AG08395 (cell line): ENCODE measurements around the gene SREBF2.
A peak's percentile ranks its signal among the peaks of the same experiment; 100 is the strongest.
"Not testable (repeated sequence)": the region's sequence is repeated elsewhere in the genome, so short reads cannot be mapped to it uniquely, and the experiment has no call there.

Experiments used
- DNase-seq: peaks from one replicate; pipeline ENCODE4 v3.0.0; 2012; ENCODE audit warnings: mixed read lengths, low spot score

Gene SREBF2

DNA sequence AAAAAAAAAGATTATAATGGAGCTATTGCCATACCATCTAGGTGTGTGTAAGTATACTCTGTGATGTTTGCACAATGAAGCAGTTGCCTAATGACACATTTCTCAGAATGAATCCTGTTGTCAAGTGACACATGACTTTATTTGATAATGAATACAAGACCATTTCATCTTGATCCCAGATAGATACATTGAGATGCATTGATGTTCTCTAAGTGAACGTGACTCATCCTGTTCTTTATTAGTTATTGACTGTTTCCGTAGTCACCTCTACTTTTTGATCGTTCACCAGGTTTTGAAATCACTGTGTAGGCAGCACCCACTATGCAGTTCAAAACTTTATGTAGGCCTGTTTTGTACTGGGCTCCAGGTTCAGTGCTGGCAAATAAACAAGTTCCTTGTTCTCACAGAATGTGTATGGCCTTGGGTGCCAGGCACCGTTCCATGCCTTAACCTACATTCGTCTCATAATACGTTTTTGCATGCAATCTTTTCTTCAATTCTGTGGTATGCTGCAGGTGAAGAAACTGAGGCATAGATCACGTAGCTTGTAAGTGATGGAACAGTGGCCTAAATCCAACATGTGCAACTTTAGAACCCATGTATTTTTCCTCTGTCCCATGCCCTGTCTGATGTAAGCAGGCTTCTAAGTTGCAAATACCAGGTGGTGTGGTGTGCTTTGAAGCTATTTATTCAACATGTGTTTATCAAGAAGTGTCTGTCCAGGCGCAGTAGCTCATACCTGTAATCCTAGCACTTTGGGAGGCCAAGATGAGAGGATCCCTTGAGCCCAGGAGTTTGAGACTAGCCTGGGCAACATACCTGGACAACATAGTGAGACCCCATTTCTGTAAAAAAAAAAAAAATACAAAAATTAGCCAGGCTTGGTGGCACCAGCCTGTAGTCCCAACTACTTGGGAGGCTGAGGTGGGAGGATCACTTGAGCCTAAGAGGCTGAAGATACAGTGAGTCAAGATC is 10.4 kb downstream of the SREBF2 start:
- no peak for DNase-seq

DNA sequence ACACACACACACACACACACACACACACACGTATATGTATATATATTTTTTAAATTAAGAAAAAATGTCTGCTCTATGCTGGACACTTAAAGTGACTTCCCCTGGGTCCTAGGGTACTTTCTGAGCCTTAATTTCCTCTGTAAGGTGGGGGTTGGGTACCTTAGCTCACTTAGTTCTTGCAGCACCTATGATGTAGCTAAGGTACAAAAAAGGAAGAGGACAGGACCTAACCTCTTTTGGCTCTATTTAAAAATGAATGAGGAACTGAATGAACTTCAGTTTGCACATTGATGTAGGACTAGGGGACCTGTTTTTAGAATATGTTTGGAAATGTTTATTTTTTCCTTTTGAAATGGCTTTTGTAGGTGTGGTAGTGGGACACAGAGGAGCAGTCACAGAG is 11.1 kb downstream of the SREBF2 start:
- DNase-seq = no peak

DNA sequence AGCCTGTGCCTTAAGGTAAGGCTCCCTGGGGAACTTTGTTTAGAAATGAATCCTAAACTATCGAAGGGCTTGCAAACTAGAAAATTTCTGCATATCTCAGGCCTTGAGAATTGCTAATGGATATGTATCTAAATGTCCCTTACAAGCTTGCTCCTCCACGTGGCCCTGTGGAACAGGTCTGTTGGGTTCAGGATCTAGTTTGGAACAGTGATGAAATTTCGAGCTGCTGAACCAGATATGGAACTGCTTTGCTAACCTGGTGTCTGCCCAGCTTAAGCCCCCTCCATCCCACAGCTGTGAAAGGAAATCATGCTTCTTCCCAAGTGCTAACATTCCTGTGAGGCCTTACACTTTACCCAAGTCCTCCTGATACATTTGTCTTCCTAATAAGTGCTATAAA is 11.6 kb downstream of the SREBF2 start:
- no peak for DNase-seq

DNA sequence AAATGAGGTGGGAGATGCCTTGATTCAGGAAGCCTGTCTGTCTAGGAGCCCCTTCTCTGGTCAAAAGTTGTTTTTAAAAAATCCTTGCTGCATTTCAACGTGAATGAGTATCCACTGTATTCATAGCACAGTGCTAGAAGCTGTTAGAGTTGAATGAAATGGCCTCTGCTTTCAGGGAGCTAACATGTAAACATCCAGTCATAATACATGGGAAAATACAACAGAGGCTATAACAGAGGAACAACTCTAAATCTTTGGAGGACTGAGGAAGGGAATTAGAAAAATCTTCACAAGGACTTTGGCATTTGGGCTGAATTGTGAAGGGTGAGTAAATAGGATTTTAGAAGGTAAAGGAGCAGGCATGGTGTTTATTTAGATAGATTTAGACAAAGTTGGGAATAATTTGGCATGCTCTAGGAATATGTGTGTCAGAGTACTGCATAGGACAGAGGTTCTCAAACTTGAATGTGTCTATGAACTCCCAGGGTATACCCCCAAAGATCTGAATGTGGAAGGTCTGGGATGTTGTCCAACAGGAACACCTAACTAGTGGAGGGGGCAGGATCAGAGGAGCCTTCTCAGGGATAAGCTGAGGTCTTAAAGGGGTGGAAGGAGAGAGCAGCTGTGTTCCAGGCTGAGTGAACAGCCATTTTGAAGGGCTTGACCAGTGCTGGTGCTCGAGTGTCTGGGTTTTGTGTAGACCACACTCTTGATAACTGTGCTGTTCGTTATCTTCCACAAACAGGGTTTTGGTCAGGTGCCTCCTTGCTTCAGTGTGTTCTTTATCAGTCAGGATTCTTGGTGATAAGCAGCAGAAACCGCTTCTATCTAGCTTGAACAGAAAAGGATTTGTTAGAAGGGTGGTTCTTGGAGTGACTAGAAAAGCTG is 12.7 kb downstream of the SREBF2 start:
- DNase-seq = no peak

DNA sequence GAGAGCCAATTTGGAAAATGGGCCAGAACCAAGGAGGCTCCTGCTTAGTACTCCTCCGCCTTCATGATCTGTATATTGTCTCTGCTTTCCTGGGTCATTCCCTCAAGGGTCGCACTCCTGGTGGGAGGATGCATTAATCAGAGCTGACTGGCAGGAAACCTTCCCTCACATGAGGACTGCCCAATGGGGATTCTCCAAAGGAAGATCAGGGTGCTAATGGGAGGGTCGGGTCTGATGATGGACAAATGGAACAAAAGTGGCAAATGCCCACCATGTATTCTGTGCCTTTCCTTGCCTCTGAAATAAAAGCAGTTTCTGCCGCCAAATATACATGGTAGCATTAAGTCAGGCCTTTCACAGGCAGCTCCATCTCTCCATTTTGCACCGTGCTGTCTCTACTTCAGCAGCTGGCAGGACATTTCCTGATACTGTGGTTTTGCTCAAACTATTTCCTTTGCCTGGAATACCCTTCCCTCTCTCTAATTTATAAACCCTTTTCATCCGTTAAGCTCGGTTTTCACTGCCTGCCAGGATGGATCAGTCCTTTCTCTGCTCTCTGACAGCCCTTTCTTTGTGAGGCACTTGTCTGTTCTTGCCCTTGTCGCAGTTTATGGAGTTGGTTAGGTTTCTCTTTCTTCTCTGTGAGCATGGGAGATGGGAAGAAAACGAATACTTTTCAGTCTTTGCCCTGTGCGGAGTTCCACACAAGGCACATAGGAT is 13.5 kb downstream of the SREBF2 start:
- DNase-seq = no peak

DNA sequence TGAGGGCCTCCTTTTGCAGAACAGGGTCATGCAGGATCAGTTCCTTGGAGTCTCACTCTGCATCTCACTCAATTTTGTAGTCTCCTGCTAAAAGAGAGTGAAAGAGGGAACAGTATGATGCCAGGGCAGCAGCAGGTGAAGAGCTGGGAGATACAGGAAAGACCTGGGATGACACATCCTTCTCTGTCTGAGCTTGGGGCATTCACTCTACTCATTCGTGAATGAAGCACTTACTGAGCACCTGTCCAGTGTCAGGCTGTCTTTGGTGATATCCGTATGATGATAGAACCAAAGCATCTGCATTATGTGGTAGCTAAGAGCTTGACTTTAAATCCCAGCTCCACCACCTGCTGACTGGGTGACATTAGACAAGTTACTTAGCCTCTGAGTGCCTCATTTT is 14.4 kb downstream of the SREBF2 start:
- no peak for DNase-seq

DNA sequence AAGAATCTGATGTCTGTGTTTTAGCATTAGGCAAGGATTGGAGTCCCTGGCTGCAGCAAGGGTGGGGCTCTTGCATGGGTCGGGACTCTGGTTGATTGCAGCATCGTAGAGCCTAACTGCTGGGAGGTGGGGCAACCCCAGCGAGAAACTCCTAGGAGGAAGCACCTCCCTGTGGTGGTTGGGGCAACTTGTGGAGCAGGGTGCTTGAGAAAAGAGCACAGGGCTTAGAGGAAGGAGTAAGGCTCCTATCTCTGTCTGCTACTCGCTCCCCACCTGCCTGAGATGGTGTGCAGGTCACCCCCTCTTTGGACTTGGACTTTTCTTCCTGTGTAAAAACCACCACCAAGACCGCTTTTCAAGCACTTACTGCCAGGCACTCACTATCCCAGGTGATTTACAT is 15.6 kb downstream of the SREBF2 start:
- DNase-seq = no peak

DNA sequence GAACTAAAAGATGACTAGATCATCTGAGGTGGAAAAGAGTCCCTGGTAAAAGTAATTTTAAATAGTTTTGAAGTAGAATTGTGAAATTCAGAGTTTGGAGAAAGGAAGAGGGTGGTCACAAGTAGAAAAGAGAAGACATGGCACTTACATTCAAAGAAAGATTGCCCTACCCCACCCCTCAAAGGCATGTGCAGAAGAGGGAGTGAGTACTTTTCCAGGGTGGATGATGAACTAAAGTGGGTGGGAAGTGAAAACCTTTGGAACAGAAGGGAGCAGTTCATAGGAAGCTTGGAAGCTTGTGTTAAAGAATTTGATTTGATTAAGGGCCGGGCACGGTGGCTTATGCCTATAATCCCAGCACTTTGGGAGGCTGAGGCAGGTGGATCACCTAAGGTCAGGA is 23.6 kb downstream of the SREBF2 start:
- no peak for DNase-seq

DNA sequence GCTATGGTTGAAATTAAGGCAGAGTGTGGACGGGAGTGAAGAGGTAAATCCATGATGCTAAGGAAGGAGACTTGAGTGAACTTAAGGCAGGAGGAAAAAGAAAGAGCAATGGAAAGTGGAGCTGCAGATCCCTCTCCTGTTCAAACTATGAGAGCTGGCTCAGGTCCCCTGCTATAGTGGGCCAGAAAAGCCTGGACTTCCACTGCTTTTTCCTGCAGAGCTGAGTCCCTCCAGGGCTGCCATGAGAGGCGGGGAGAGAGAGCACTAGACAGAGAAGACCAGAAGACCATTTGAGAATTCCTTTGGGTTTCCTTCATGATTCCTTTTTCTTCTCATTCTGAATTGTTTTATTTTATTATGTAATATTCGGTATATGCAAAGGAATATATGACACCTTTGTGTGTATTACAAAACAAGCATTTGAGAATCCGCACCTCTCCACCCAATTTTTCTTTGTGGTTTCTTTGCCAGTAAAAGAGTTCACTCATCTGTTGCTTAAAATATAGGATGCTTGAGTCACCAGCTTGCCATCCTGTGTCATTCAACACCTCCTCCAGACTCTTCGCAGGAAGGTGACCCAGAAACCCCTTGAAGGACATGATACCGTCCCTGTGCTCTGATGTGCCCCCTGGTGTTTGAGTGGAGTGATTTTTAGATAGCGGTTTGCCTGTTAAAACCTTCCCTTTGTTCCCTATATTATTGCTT is 24.4 kb downstream of the SREBF2 start:
- DNase-seq = peak; percentile 50

DNA sequence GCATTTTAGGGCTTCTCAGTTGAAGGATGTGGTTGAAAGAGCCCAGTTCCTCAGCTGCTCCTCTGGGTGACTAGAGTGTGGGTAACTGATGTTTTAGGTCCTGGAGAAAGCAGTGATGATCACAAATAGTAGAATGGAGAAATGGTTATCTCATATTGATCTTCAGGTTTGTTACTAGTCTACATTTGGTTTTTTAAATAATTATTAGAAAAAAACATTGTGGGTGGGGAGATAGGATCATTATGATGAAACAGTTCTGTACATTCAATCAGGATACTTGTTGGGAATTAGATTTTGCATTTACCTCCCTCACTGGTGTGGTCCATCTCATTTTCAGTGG is 24.9 kb downstream of the SREBF2 start:
- no peak for DNase-seq

DNA sequence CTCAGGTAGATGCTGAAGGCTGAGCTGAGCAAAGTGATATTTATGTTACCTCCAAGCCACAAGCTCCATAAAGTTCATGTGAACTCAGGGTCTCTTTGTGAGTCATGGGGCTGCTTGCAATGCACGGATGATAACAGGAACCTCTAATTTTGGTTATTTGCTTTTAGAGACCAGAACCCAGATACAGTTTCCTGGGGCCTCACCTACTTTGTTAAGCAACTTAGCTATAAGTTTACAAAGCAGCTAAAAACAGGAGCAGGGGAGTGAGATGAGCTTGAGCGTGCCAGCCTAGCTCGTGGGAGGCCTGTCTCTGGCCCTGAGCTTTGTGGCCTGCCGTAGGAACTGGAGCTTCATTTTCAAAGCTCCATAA is 29.2 kb downstream of the SREBF2 start:
- DNase-seq = no peak

DNA sequence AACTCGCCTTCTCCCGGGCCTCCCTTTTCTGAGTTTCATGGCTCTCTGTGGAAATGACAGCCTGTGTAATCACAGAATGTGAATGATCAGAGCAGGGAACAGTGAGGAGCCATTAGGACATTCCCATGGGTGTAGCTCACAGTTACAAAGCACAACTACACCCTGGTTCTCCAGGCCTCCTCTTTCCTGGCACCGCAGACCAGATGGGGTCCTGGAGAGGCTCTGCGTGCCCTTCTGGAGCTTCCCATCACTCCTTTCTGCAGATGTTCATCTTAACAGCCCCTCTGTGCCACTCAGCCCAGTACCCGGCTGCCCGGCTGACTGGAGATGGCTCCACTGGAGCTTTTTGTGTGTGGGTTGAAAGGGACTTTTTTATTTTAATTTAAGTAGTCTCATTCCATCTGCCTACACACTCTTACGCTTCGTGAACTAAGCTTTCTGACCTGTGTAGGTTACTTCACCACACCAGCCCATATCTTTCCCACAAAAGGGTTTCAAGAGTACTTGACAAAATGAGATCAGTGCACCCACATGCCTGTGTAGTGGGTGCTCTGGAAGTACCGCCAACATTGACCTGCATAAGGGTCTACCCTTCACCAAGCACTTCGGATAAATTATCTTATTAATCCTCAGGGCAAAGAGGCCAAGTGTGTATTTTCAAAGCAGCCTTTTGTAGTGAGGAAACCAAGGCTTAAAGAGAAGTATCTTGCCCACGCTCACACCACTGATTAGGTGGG is 29.8 kb downstream of the SREBF2 start:
- peak; percentile 20 for DNase-seq

DNA sequence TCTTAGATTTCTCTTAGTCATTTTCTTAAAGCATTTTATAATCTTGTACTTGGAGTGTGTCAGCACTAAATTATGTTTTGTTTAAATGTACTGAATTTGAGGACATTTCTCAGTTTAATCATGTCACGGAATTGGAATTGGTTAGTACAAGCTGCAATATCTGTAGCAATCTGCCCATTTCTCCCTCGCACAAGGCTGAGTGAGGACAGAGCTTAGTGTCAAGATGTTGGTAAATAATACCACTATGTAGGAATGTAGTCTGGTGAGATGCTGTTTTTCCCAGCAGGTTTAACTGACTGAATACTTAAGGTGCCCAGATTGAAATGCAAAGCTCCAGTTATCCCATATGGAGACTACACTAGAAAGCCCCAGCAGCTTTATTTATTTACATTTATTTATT is 30.6 kb downstream of the SREBF2 start:
- no peak for DNase-seq

DNA sequence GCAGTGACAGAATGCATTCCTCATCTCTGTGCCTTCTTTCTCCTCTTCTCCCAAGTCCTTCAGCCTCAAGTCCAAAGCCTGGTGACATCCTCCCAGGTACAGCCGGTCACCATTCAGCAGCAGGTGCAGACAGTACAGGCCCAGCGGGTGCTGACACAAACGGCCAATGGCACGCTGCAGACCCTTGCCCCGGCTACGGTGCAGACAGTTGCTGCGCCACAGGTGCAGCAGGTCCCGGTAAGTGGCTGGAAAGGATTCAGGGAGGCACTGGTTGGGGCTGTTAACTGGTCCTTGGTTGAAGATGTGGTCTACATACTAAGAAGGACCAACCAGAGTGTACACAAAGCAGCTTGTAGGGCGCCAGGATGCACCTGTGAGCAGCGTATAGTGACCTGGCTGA is 35.7 kb downstream of the SREBF2 start:
- DNase-seq = no peak

DNA sequence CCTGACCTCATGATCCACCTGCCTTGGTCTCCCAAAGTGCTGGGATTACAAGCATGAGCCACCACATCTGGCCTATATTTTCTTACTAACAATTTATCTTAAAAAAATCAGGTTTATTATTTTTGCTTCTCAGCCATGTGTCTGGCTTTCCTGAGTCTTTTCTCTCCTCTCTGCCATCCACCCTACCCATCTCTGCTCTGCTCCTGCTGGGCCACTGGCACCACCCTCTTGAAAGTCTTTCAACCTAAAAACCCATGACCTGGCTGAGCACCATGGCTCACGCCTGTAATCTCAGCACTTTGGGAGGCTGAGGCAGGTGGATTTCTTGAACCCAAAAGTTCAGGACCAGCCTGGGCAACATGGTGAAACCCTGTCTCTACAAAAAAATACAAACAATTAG is 37.2 kb downstream of the SREBF2 start:
- not testable (repeated sequence) for DNase-seq

DNA sequence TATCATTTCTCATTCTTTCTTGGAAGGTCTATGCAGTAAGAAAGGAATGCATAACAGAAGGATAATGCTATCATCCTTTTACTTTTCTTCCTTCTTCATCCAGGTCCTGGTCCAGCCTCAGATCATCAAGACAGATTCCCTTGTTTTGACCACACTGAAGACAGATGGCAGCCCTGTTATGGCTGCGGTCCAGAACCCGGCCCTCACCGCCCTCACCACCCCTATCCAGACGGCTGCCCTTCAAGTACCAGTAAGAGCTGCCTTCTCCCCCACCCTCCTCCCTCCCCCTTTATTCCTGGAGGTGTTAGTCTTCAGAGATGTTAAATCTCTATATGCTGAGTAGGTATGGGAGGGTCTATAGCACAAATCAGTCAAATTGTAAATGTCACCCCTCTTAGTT is 37.9 kb downstream of the SREBF2 start:
- DNase-seq = no peak

DNA sequence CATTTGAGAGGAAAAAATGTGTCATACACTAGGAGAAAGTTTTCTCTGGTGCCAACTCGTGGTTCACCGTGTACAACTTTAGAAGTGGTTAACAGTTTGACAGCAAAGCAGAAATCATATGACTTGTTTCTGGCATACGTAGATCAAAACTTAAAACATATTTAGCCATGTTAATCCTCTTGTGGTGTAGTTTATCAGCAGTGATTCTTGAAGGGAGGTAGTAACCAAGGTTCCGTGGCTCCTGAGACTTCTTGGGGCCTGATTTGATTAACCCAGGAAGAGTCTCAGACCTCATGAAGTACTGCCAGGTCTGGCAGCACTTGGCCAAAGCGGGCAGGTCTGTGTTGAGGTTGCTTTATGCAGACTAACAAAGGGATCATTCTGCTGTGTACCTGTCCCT is 40.5 kb downstream of the SREBF2 start:
- DNase-seq = no peak

DNA sequence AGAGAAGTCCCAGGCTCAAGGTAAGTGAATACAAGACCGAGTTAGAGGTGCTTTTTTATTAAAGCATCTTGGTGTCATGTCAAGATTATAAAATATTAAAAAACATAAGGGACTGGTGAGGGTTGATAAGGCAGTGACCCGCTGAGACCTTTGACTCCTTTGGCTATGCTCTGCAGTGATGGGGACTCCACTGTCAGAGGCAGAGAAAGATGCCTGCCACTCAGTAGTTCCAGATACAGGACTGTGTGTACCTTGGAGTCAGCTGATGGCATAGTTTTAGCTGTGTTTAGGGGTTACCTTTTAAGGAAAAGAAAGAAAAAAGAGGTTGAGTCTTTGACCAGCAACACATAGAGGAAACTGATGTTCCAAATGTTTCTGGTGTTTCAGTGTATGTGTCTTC is 41.2 kb downstream of the SREBF2 start:
- DNase-seq = no peak

DNA sequence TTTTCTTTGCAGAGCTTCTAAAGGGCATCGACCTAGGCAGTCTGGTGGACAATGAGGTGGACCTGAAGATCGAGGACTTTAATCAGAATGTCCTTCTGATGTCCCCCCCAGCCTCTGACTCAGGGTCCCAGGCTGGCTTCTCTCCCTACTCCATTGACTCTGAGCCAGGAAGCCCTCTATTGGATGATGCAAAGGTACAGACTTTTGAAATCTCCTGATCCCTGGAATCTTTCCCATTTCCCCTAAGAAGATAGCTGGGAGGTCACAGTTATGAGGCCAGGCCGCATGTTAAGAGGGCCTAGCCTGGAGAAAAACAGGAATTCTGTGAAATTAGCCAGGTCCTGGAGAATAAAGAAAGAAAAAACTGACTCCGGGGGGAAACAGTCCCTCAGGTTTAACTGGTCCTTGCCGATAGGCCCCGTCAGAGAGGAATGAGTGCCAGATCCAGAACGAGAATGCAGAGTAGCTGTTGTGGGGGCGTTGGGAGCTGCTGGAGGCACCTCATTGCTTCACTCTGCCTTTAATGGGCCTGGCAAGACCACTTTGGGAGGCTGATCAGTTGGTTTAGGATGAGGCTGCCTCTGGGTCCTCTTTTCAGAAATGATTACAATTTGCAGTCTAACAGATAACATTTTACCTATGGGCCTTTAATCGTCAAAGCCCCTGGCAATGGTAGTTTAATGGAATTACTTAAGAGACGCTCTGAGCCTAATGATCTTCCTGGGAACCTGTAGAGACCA is 42.8 kb downstream of the SREBF2 start:
- DNase-seq = no peak

DNA sequence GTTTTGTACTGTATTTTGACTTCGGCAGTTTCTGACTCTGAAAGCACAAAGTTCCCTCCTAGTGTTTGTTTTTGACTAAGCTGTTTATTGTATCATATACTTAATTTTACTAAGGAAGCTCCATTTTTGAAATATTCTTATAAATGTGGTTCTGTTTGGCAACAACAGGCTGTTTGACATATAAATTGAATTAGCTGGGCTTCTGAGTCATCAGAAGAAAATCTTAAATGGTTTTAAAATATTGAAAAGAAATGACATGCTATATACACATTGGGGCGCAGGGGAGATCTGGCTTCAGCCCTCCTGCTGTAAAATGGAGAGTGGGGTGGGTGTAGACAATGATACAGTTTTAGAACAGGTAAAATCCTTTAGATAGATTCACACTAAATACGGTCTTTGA is 43.4 kb downstream of the SREBF2 start:
- peak; percentile 36 for DNase-seq

DNA sequence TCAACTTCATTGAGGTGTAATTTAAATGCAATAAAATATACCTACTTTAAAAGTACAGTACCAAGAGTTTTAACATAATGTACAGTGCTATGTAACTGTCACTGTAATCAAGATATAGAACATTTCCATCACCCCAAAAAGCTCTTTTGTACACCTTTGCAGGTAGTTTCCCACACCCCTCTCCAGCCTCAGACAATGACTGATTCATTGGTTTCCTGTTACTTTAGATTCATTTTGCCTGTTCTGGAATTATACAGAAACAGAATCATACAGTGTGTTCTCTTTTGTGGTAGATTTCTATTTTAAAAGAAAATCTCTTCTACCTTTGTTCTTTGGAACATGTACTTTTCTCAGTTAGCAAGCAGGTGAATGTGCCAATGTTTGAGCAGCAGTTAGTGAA is 43.8 kb downstream of the SREBF2 start:
- no peak for DNase-seq
